ENCODE data around the gene GMDS. TPM values are rescaled to one million over a fixed set of nuclear protein-coding genes. Genes with fewer than 3 reads are reported as not detected.

The GMDS gene
- total RNA-seq, 1 experiment from 2014 or later: 35.0 TPM

- peak; percentile 53 for ATAC-seq
- Mint-ChIP-seq H3K27ac (peak overlapping the region; percentile 66), H3K4me1 (peaks cover 61% of the 10 kb centered on the region), H3K36me3 (no peaks in the 10 kb centered on the region), H3K4me3 (no peak overlapping the region), H3K9me3 (no peaks in the 10 kb centered on the region), H3K27me3 (ENCODE audit: low read depth) (no peaks in the 10 kb centered on the region)
- TF ChIP-seq NFE2L1 (CRISPR knock-in tag; IDR thresholded peaks at IDR 0.05): no peak
- TF ChIP-seq TEAD1 (CRISPR knock-in tag; IDR thresholded peaks at IDR 0.05): no peak
- no peak for TF ChIP-seq E2F5 (CRISPR knock-in tag; IDR thresholded peaks at IDR 0.05)
- no peak for TF ChIP-seq RELA (CRISPR knock-in tag; IDR thresholded peaks at IDR 0.05; ENCODE audit: borderline replicate concordance)
- TF ChIP-seq CBFB (CRISPR knock-in tag; IDR thresholded peaks at IDR 0.05; ENCODE audit: low read depth): no peak
- no peak for TF ChIP-seq KAT7 (CRISPR knock-in tag; IDR thresholded peaks at IDR 0.05; ENCODE audit: borderline replicate concordance)
- TF ChIP-seq HMGA2 (CRISPR knock-in tag; IDR thresholded peaks at IDR 0.05): no peak
- TF ChIP-seq USF1 (CRISPR knock-in tag; IDR thresholded peaks at IDR 0.05): no peak
- TF ChIP-seq ZMAT4 (CRISPR knock-in tag; IDR thresholded peaks at IDR 0.05): no peak
- TF ChIP-seq MYBL2 (CRISPR knock-in tag; IDR thresholded peaks at IDR 0.05): no peak
- no peak for TF ChIP-seq PRRX2 (CRISPR knock-in tag; IDR thresholded peaks at IDR 0.05)
- ChIA-PET CTCF (interaction anchor here (1.1 kb wide), 1 partner anchor 151 kb away, joined by 3 read pairs; no protein-coding TSS in a partner anchor), POLR2A (interaction anchor here (0.6 kb wide), 1 partner anchor 20 kb away, joined by 4 read pairs; no protein-coding TSS in a partner anchor)
- DNase-seq (ENCODE audit: low spot score): no peak
These were observed 407.6 kb downstream of the GMDS start for GRCh38 chr6:1837826-1838225.

GRCh38 chr6:1836690-1837089, 408.7 kb downstream of the GMDS start:
- Mint-ChIP-seq H3K27ac (no peak overlapping the region), H3K4me3 (no peak overlapping the region), H3K36me3 (no peaks in the 10 kb centered on the region), H3K27me3 (ENCODE audit: low read depth) (no peaks in the 10 kb centered on the region), H3K4me1 (peaks cover 66% of the 10 kb centered on the region), H3K9me3 (no peaks in the 10 kb centered on the region)
- no peak for TF ChIP-seq CDX4 (CRISPR knock-in tag; IDR thresholded peaks at IDR 0.05; ENCODE audit: borderline replicate concordance)
- no peak for TF ChIP-seq FOXP4 (CRISPR knock-in tag; IDR thresholded peaks at IDR 0.05)
- no peak for TF ChIP-seq SMAD4 (CRISPR knock-in tag; IDR thresholded peaks at IDR 0.05)
- no peak for TF ChIP-seq ZMAT4 (CRISPR knock-in tag; IDR thresholded peaks at IDR 0.05)
- no peak for TF ChIP-seq NFYB (CRISPR knock-in tag; conservative IDR thresholded peaks at IDR 0.05; ENCODE audit: low read depth)
- no peak for TF ChIP-seq ZNF121 (CRISPR knock-in tag; IDR thresholded peaks at IDR 0.05)
- no peak for TF ChIP-seq ZNF425 (CRISPR knock-in tag; conservative IDR thresholded peaks at IDR 0.05)
- no peak for DNase-seq (ENCODE audit: low spot score)
- ChIA-PET POLR2A (no interaction called here), CTCF (no interaction called here)
- ATAC-seq: no peak

All from WTC11 (cell line).